ENCODE data around the gene SSR1. TPM values are rescaled to one million over a fixed set of nuclear protein-coding genes. Genes with fewer than 3 reads are reported as not detected.
"Not testable (repeated sequence)": the region's sequence is repeated elsewhere in the genome, so short reads cannot be mapped to it uniquely, and the experiment has no call there.

Gene SSR1
- total RNA-seq, 2 experiments from 2014 or later = 119 to 163 TPM

DNA sequence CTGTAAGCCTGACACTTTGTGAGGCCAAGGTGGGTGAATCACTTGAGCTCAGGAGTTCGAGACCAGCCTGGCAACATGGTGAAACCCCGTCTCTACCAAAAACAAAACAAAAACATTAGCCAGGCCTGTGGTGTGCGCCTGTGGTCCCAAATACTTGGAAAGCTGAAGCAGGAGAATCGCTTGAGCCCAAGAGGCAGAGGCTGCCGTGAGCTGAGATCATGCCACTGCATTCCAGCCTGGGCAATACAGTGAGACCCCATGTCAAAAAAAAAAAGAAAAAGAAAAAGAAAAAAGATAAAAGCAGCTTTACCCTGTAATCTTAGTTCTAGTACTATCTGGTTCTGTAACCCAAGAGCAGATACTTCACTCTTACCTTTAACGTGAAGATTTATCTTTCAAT is 27.6 kb downstream of the SSR1 start:
- DNase-seq = no peak
- Mint-ChIP-seq H3K36me3 (peaks cover 28% of the 10 kb centered on the region), H3K27me3 (no peaks in the 10 kb centered on the region), H3K9me3 (ENCODE audit: low read depth) (no peaks in the 10 kb centered on the region), H3K4me1 (peaks cover 18% of the 10 kb centered on the region), H3K4me3 (no peak overlapping the region), H3K27ac (no peak overlapping the region)
- ATAC-seq = no peak
- CTCF ChIA-PET = interaction anchor here (0.8 to 1.5 kb wide), 3 partner anchors 8 to 330 kb away, joined by 3 to 7 read pairs (median 4); no protein-coding TSS in a partner anchor

DNA sequence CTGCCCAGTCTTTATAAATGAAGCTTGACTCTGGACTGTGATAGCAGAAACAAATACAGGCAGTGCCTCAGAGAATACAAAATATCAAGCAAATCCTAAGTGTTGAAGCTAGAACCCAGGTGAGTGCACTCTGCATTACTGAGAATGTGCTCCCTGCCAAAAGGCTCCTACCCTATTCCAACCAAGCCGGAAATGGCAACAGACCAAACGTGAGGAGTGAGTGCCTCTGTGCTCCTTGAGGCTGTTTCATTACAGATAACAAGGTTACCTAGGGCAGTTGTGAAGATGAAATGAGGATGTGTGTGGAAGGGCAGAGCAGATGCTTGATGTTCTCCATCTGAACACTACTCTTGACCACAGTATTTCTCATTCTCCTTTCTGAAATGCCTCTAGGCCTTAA is 29.3 kb downstream of the SSR1 start:
- DNase-seq = no peak
- Mint-ChIP-seq H3K4me1 (peaks cover 18% of the 10 kb centered on the region), H3K27me3 (no peaks in the 10 kb centered on the region), H3K4me3 (no peak overlapping the region), H3K36me3 (peaks cover 15% of the 10 kb centered on the region), H3K9me3 (ENCODE audit: low read depth) (no peaks in the 10 kb centered on the region), H3K27ac (no peak overlapping the region)
- ATAC-seq = no peak
- CTCF ChIA-PET = interaction anchor here (0.7 kb wide), 1 partner anchor 19 kb away, joined by 3 read pairs; no protein-coding TSS in a partner anchor

DNA sequence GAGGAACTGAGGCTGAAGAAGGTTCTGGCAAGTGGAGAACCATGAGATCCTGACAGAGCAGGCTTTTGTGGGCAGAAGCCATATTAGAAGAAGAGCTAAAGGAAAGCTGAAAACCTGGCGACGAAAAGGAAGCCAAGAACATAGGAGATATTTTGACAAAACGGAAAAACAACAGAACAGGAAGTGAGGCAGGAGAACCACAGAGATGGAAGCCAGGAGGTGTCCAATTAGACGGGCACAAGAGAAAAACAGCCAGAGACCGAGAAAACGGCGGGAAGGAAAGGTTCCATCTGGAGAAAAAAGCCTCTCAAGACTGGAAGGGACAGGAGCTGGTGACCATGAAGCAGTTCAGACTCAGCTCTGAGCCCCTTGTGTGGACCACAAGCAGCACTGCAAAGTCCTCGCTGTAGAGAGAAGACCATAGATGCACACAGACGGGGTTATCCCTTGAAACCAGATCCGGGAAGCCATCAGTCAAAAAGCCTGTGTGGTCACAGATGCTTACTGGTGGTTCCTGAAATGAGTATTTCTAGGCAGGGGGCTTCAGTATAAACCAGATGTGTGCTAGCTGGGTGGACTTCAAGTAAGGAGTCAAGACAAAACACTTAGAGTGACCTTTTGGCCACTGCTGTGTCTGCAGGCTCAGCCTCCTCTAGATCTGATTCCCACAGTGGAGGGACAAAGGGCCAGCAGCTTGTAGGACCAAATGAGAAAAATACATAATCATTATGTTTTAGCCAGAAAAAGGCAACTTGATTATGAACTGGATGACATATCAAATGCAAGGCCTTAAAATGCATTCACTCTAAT is 30.7 kb downstream of the SSR1 start:
- H3K36me3 Mint-ChIP-seq = peaks cover 10% of the 10 kb centered on the region
- no peaks in the 10 kb centered on the region for H3K9me3 Mint-ChIP-seq (ENCODE audit: low read depth)
- no peaks in the 10 kb centered on the region for H3K27me3 Mint-ChIP-seq
- DNase-seq (no peak), ATAC-seq (peak; percentile 54)
- H3K27ac Mint-ChIP-seq = peak overlapping the region; percentile 52
- CTCF ChIA-PET = no interaction called here
- H3K4me1 Mint-ChIP-seq = peaks cover 20% of the 10 kb centered on the region
- peak overlapping the region; percentile 14 for H3K4me3 Mint-ChIP-seq

DNA sequence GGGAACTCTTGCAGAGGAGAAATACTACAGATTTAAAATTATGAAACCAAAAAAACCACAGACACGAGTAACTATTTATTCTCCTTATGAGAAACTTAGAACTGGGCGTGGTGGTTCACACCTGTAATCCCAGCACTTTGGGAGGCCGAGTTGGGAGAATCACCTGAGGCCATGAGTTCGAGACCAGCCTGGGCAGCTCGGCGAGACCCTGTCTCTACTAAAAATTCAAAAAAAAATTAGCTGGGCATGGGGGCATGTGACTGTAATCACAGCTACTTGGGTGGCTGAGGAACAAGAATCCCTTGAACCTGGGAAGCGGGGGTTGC is 36.8 kb downstream of the SSR1 start:
- no peak overlapping the region for H3K4me3 Mint-ChIP-seq
- peaks cover 7% of the 10 kb centered on the region for H3K4me1 Mint-ChIP-seq
- CTCF ChIA-PET = interaction anchor here (0.9 to 7.8 kb wide), 14 partner anchors 10 to 348 kb away, joined by 3 to 70 read pairs (median 4); no protein-coding TSS in a partner anchor
- H3K27me3 Mint-ChIP-seq = no peaks in the 10 kb centered on the region
- H3K36me3 Mint-ChIP-seq = no peaks in the 10 kb centered on the region
- ATAC-seq (no peak), DNase-seq (no peak)
- H3K9me3 Mint-ChIP-seq (ENCODE audit: low read depth) = no peaks in the 10 kb centered on the region
- H3K27ac Mint-ChIP-seq = no peak overlapping the region

DNA sequence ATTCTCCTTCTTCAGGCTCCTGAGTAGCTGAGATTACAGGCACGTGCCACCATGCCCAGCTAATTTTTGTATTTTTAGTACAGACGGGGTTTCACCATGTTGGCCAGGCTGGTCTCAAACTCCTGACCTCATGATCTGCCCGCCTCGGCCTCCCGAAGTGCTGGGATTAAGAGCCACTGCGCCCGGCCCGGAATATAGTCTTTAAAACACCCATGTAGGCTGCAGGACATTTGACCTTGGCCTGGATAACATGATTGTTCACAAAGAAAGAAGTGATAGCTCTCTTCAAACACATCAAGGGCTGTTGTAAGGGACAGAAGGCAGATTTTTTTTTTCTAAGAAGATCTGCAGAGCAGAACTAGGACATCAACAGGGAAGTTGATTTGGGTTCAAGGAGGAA is 38.5 kb downstream of the SSR1 start:
- H3K9me3 Mint-ChIP-seq (ENCODE audit: low read depth); H3K36me3 Mint-ChIP-seq; ATAC-seq; H3K27me3 Mint-ChIP-seq; H3K4me1 Mint-ChIP-seq; H3K4me3 Mint-ChIP-seq; H3K27ac Mint-ChIP-seq; DNase-seq: not testable (repeated sequence)
- CTCF ChIA-PET = interaction anchor here (1.2 to 7.8 kb wide), 5 partner anchors 16 to 343 kb away, joined by 3 to 70 read pairs (median 5); partner anchors contain the start of genes CAGE1 and RIOK1

DNA sequence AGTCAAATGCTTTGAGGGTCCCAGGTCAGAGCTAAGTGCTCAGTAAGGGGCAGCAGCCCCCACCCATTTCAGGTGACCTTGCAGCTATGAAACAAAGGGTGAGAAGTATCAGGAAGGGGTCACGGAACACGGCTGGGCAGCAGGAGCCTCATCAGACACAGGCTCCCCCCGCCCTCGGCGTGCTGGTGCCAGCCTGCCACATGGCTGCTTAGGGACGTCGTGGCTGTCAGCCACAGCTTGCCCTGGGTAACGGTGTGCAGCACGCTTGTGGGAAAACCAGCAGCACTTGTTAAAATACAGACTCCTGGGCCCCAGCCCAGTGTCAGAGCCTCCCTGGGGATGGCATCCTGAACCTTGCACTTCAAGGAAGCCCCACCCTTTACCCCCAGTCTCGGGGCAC is 39.3 kb downstream of the SSR1 start:
- Mint-ChIP-seq H3K4me3 (no peak overlapping the region), H3K9me3 (ENCODE audit: low read depth) (no peaks in the 10 kb centered on the region), H3K36me3 (no peaks in the 10 kb centered on the region), H3K27ac (no peak overlapping the region), H3K27me3 (peaks cover 4% of the 10 kb centered on the region), H3K4me1 (peaks cover 4% of the 10 kb centered on the region)
- CTCF ChIA-PET = interaction anchor here (7.8 kb wide), 1 partner anchor 344 kb away, joined by 70 read pairs; no protein-coding TSS in a partner anchor
- DNase-seq = no peak
- no peak for ATAC-seq

DNA sequence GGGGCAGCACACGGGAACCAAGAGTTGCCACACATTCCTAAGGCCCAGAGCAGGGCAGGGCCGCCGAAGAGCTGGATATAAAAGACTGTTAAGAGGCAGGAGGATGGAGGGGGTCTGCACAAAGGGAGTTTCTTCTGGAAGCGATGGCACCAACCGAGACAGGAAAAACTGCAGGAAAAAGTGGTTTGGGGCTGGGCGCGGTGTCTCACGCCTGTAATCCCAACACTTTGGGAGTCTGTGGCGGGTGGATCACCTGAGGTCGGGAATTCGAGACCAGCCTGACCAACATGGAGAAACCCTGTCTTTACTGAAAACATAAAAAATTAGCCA is 41.8 kb downstream of the SSR1 start:
- Mint-ChIP-seq H3K9me3 (ENCODE audit: low read depth) (no peaks in the 10 kb centered on the region), H3K4me1 (peaks cover 2% of the 10 kb centered on the region), H3K27ac (no peak overlapping the region), H3K4me3 (no peak overlapping the region), H3K36me3 (no peaks in the 10 kb centered on the region), H3K27me3 (peaks cover 4% of the 10 kb centered on the region)
- DNase-seq (peak; percentile 33), ATAC-seq (no peak)
- CTCF ChIA-PET = interaction anchor here (0.7 kb wide), 1 partner anchor 542 kb away, joined by 3 read pairs; no protein-coding TSS in a partner anchor

DNA sequence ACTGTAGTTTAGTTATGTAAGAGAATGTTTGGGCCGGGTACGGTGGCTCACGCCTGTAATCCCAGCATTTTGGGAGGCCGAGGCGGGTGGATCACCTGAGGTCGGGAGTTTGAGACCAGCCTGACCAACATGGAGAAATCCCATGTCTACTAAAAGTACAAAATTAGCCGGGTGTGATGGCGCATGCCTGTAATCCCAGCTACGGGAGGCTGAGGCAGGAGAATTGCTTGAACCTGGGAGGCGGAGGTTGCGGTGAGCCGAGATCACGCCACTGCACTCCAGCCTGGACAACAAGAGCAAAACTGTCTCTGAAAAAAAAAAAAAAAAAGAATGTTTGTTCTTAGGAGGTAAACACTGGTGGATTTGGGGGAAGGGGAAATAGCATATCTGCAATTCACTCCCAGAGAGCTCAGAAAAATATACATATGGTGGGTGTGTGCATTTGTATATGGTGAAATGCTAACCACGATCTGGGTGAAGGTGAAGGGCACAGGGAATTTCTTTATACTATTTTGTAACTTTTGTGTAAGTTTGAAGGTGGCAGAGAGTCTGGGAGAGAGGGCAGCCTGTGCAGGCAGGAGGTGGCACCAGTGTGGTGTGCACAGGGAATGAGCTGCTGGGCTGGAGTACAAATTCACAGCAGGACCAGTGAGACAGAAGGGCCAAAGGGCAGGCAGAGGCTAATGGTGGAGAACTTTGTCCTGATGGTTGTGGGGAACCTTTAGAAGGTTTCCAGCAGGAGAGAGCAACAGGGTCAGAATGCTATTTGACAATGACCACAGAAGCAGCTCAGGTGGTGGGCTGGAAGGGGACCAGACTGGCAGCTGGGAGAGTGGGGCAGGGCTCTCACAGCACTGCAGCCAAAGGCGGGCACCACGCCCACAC is 42.4 kb downstream of the SSR1 start:
- Mint-ChIP-seq H3K9me3 (ENCODE audit: low read depth) (no peaks in the 10 kb centered on the region), H3K4me3 (no peak overlapping the region), H3K4me1 (no peaks in the 10 kb centered on the region), H3K36me3 (no peaks in the 10 kb centered on the region), H3K27me3 (peaks cover 4% of the 10 kb centered on the region), H3K27ac (no peak overlapping the region)
- CTCF ChIA-PET = interaction anchor here (0.7 kb wide), 1 partner anchor 541 kb away, joined by 3 read pairs; no protein-coding TSS in a partner anchor
- DNase-seq = no peak
- ATAC-seq = no peak

DNA sequence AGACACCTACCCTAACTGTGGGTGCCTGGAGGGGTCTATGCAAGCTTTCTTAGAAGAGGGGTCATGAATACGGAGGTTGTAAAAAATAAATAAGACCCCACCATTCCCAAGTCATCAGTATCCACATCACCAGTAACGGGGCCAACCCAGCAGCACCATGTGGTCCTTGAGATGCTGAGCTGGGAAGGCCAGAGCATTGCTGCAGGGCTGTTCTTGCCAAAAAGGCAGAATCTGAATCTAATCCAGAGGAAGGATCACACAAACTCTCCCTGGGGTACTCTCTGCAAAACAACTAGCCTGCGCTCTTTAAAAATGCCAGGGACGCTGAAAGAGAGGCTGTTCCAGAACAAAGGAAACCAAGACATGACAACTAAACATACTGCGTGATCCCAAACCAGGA is 43.2 kb downstream of the SSR1 start:
- Mint-ChIP-seq H3K9me3 (ENCODE audit: low read depth) (no peaks in the 10 kb centered on the region), H3K4me3 (no peak overlapping the region), H3K27ac (no peak overlapping the region), H3K27me3 (peaks cover 4% of the 10 kb centered on the region), H3K4me1 (no peaks in the 10 kb centered on the region), H3K36me3 (no peaks in the 10 kb centered on the region)
- CTCF ChIA-PET = interaction anchor here (0.9 kb wide), 1 partner anchor 8 kb away, joined by 3 read pairs; no protein-coding TSS in a partner anchor
- DNase-seq = no peak
- no peak for ATAC-seq

DNA sequence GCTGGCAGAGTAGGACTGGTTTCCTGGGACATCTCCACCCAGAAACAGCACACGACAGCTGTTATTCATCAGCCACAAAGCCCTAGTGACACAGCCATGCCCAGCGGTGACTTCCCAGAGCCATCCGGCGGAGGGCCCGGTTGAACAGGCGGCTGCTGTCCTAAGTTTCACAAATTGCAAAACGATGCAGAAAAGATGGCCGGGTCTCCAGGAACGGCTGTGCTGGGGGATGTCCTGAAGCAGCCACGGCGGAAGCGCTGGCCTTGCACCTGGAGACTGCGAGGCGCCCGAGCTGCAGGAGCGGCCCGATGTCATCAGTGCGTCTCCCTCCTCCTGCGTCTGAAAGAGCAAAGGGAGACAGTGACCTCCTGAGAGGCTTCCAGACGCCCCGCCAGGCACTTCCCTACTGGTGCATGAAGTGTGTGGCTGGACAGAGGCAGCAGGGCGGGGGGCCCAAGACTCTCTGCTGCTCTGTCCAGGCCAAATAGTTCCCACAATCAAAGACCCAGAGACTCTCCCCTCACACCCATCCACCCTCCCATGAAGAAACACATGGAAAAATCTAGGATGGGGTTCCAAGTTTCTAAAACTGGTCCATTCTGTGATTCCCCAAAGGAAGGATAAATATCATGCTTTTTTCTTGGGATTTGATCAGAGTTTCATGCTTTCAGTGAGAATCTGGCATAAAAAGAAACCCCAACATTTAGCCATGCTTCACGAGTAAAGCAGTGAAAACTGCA is 44.0 kb downstream of the SSR1 start:
- ATAC-seq (no peak), DNase-seq (peak; percentile 23)
- H3K4me1 Mint-ChIP-seq = no peaks in the 10 kb centered on the region
- H3K9me3 Mint-ChIP-seq (ENCODE audit: low read depth) = no peaks in the 10 kb centered on the region
- H3K27ac Mint-ChIP-seq = no peak overlapping the region
- no peak overlapping the region for H3K4me3 Mint-ChIP-seq
- peaks cover 4% of the 10 kb centered on the region for H3K27me3 Mint-ChIP-seq
- no peaks in the 10 kb centered on the region for H3K36me3 Mint-ChIP-seq
- CTCF ChIA-PET = interaction anchor here (0.9 to 1.1 kb wide), 2 partner anchors 9 to 17 kb away, joined by 3 read pairs; no protein-coding TSS in a partner anchor

DNA sequence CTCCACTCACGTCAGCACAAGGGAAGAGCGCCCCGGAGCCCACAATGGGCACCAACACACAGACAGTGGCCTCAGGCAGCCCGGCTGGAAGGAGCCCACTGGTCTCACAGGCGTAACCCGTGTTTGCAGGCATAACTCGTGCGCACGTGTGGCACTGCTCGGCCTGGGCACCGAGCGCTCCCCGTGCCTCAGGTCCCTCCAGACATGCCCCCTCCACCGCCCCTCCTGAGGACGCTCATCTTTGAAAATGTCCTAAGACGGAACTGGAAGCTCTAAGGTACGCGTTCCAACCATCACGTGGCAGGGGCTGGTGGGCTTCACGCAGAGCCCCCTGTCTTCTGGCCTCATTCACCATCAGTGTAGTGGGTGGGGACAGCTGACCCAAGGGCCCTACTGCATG is 44.6 kb downstream of the SSR1 start:
- H3K36me3 Mint-ChIP-seq = no peaks in the 10 kb centered on the region

DNA sequence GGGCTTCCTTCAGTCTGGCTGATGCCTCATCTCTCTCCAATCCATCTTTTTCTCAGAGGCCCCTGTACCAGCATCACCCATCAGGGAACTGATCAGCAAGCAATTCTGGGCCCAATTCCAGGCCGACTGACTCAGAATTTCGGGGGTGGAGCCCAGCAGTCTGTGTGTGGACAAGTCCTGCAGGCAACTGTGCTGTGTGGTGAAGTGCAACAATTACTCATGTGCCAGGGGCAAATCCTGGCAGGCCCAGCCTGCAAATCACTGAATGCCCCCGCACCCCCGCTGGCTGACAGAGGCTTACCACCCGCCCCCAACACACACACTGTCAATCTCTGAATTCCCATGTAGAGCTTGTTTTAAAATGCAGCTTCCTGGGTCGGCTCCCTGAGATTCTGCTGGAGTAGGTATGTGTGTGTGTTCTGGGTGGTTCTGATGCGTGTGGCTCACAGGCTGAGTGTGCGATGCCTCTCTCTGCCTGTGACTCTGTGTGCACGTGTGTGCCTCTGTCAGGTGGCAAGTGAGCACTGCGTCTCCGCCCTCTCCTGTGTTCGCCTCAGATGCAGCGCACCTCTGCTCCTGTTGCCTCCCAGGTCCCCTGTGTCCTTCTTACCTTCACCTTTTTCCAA is 45.4 kb downstream of the SSR1 start:
- no peaks in the 10 kb centered on the region for H3K36me3 Mint-ChIP-seq
- no peaks in the 10 kb centered on the region for H3K9me3 Mint-ChIP-seq (ENCODE audit: low read depth)
- ATAC-seq (no peak), DNase-seq (no peak)
- no peak overlapping the region for H3K27ac Mint-ChIP-seq
- H3K27me3 Mint-ChIP-seq = peaks cover 4% of the 10 kb centered on the region
- CTCF ChIA-PET = no interaction called here
- H3K4me1 Mint-ChIP-seq = no peaks in the 10 kb centered on the region
- no peak overlapping the region for H3K4me3 Mint-ChIP-seq

More for the DNA sequence above, 44.6 kb downstream of the SSR1 start:
- Mint-ChIP-seq H3K27me3 (peaks cover 4% of the 10 kb centered on the region), H3K9me3 (ENCODE audit: low read depth) (no peaks in the 10 kb centered on the region), H3K4me3 (no peak overlapping the region), H3K27ac (no peak overlapping the region), H3K4me1 (no peaks in the 10 kb centered on the region)
- DNase-seq (no peak), ATAC-seq (no peak)
- CTCF ChIA-PET = interaction anchor here (1.1 kb wide), 1 partner anchor 18 kb away, joined by 3 read pairs; no protein-coding TSS in a partner anchor
